ENCODE results near the gene PIK3C2B. TPM values are rescaled to one million over a fixed set of nuclear protein-coding genes. Genes with fewer than 3 reads are reported as not detected.

The PIK3C2B gene
- total and polyA plus RNA-seq, 2 donors (not counting 3 experiments of a cell fraction or from before 2014, with no cell fraction given): 33.7 to 49.0 TPM

GRCh38 chr1:204476563-204476962 lies 18.0 kb downstream of the PIK3C2B start:
- Histone ChIP-seq H3K9me1 (replicated peaks; ENCODE audit: control insufficient read depth, extremely low read depth, insufficient read depth, low read length) (no peaks in the 10 kb centered on the region), H3K4me3 (replicated peaks in 1 of 3; ENCODE audit: insufficient read depth in 1 of 3, low read depth in 1 of 3, low read length in 3 of 3) (no peak overlapping the region), H4K20me1 (replicated peaks; ENCODE audit: control insufficient read depth, extremely low read depth, insufficient read depth, low read length) (no peaks in the 10 kb centered on the region), H3K9me3 (replicated peaks; ENCODE audit: control insufficient read depth, insufficient read depth, low read length) (no peaks in the 10 kb centered on the region), H3K79me2 (ENCODE audit: control insufficient read depth, insufficient read depth, low read length) (no peaks in the 10 kb centered on the region), H3K36me3 (ENCODE audit: control insufficient read depth in 2 of 2, extremely low read depth in 1 of 2, insufficient read depth in 2 of 2, low read length in 2 of 2) (no peaks in the 10 kb centered on the region), H2AFZ (ENCODE audit: low read depth, low read length) (no peak overlapping the region), H3K27me3 (ENCODE audit: control insufficient read depth in 2 of 2, insufficient read depth in 2 of 2, low read length in 2 of 2) (no peaks in the 10 kb centered on the region), H3K4me2 (ENCODE audit: insufficient read depth, low read length) (no peak overlapping the region), H3K9ac (replicated peaks; ENCODE audit: extremely low read depth, insufficient read depth, low read length) (no peak overlapping the region), H3K27ac (ENCODE audit: insufficient read depth, low read depth, low read length) (no peak overlapping the region), H3K4me1 (ENCODE audit: control insufficient read depth, extremely low read depth, insufficient read depth, low read length) (peaks cover 34% of the 10 kb centered on the region)
- ChIA-PET CTCF (interaction anchor here (1.6 to 9.5 kb wide), 6 partner anchors 10 to 78 kb away, joined by 7 to 129 read pairs (median 22); partner anchors contain the start of gene PIK3C2B), POLR2A (no interaction called here)
- DNase-seq (ENCODE audit: low read depth, low spot score) (no peak), FAIRE-seq (no peak)
- TF ChIP-seq GATA2 (IDR thresholded peaks at IDR 0.05; ENCODE audit: insufficient read depth, insufficient read length, low read depth, low read length) (no peak), JUN (IDR thresholded peaks at IDR 0.05; ENCODE audit: borderline replicate concordance, insufficient read depth, insufficient read length, low read depth) (no peak), POLR2AphosphoS5 (IDR thresholded peaks at IDR 0.05; ENCODE audit: insufficient read depth, low read depth, low read length) (no peak), FOS (IDR thresholded peaks at IDR 0.05; ENCODE audit: borderline replicate concordance, insufficient read depth, low read length) (no peak), CTCF (IDR thresholded peaks at IDR 0.05; ENCODE audit: extremely low read depth in 1 of 2, insufficient read depth in 1 of 2, low read depth in 1 of 2, low read length in 2 of 2) (no peak), POLR2A (IDR thresholded peaks at IDR 0.05; ENCODE audit: low read depth, low read length) (no peak), EZH2 (IDR thresholded peaks at IDR 0.05; ENCODE audit: borderline replicate concordance, low read depth, low read length, severe bottlenecking) (no peak), MAX (IDR thresholded peaks at IDR 0.05; ENCODE audit: insufficient read depth, insufficient read length) (no peak), MYC (IDR thresholded peaks at IDR 0.05; ENCODE audit: low read depth, low read length) (no peak)
- BruUV-seq (replicated peaks): no TSS peak
- dilution Hi-C loops (cut with MboI; ENCODE audit: extremely low pct_ligation_motif_present, low sequenced_read_pairs) (no loop called here), intact Hi-C loops (cut with micrococcal nuclease) (loop anchor here (2.0 kb wide), 1 partner anchor 30 kb away; no protein-coding TSS in a partner anchor)

Measured in endothelial cell of umbilical vein (primary cell).